Neural cell (in vitro differentiated cells): ENCODE data around the gene RTBDN.
"Not testable (repeated sequence)": the region's sequence is repeated elsewhere in the genome, so short reads cannot be mapped to it uniquely, and the experiment has no call there.

ENCODE experiments used
- CTCF ChIP-seq: fragments of 450-650 bp; IDR thresholded peaks from 2 replicates; pipeline ENCODE4 v1.5.1; 2014; ENCODE audit warnings: antibody characterized with exemption, mild to moderate bottlenecking, moderate library complexity; ENCODE audit not compliant: poor library complexity, severe bottlenecking
- EZH2 ChIP-seq: fragments of 200-600, 300-800 bp; shearing (Covaris generic), sonication (generic); IDR thresholded peaks from 2 replicates; pipeline ENCODE4 v1.6.1; 2014; ENCODE audit warnings: antibody characterized with exemption, low read length, borderline replicate concordance, mild to moderate bottlenecking; ENCODE audit not compliant: insufficient read depth, poor library complexity, severe bottlenecking
- POLR2AphosphoS5 ChIP-seq: IDR thresholded peaks from 2 replicates; pipeline ENCODE4 v1.6.1; 2012

DNA sequence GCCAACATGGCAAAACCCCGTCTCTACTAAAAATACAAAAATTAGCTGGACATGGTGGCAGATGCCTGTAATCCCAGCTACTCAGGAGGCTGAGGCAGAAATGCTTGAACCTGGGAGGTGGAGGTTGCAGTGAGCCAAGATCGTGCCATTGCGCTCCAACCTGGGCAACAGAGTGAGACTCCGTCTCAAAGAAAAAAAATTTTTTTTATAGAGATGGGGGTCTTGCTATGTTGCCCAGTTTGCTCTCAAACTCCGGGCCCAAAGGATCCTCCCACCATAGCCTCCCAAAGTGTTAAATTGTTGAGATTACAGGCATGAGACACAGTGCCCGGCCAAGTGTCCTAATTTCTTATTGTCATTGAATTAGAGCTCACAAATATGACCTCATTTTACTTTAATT, 17.2 kb downstream of the RTBDN start:
- TF ChIP-seq CTCF, EZH2, POLR2AphosphoS5: not testable (repeated sequence)
